Uterus (tissue), 4 donors: ENCODE results near the gene CALML5. TPM values are rescaled to one million over a fixed set of nuclear protein-coding genes. Genes with fewer than 3 reads are reported as not detected.

Experiments
- DNase-seq, 2 donors: peaks; one replicate each; pipeline ENCODE4 v3.0.0-alpha.2; 2019 to 2020
- H3K27ac ChIP-seq, 2 donors: fragments of 200-600 bp; sonication (generic); 1 replicate in 1 of 2; 2 replicates in 1 of 2; pipeline ENCODE4 v1.5.1; 2016 to 2018
- H3K27me3 ChIP-seq, 2 donors: fragments of 200-600 bp; sonication (generic); one replicate each; pipeline ENCODE4 v1.5.1; 2018 to 2019; ENCODE audit warnings: control low read depth in 1 of 2
- H3K36me3 ChIP-seq, 2 donors: fragments of 200-600 bp; sonication (generic); one replicate each; pipeline ENCODE4 v1.5.1; 2019; ENCODE audit warnings: control low read depth in 1 of 2
- H3K4me1 ChIP-seq, 2 donors: fragments of 200-600 bp; sonication (generic); one replicate each; pipeline ENCODE4 v1.5.1; 2018 to 2019; ENCODE audit warnings: control low read depth in 1 of 2
- H3K4me3 ChIP-seq, 2 donors: fragments of 200-600 bp; sonication (generic); 1 replicate in 1 of 2; 2 replicates in 1 of 2; pipeline ENCODE4 v1.5.1; 2018 to 2019; ENCODE audit warnings: mild to moderate bottlenecking in 1 of 2
- H3K9me3 ChIP-seq, 2 donors: fragments of 200-600 bp; sonication (generic); one replicate each; pipeline ENCODE4 v1.5.1; 2019; ENCODE audit warnings: control low read depth in 1 of 2
- POLR2A ChIP-seq, 2 donors: fragments of 450-650 bp; IDR thresholded peaks; one replicate each; pipeline ENCODE4 v1.6.1; 2016; ENCODE audit warnings: antibody characterized with exemption in 2 of 2, mild to moderate bottlenecking in 1 of 2, moderate library complexity in 1 of 2
- intact Hi-C: fragments of 100-400 bp; cut with DNase I; formaldehyde crosslinking; loops from one replicate; pipeline ENCODE4 v1.15.1; 2023; ENCODE audit warnings: low total_unique reads
- total RNA-seq, 4 donors: library from RNA; depleted of rRNA in 3 of 4; stranded (reverse); fragments of >200 nt in 3 of 4; gene quantifications; one replicate each; pipeline versions ENCODE4 v1.1.0 to v1.2.4, GENCODE V29; 2014 to 2023
- TF ChIP-seq, protein P1 (sequence below), 4 experiments: fragments of 200-600 bp in 2 of 4; fragments of 450-650 bp in 2 of 4; sonication (generic) in 2 of 4; IDR thresholded peaks; one replicate each; pipeline ENCODE4 v1.5.1; 2016 to 2019; ENCODE audit warnings: antibody characterized with exemption in 4 of 4, mild to moderate bottlenecking in 2 of 4, moderate library complexity in 1 of 4
- donor health status: DM: yes; HTN: yes; CAD: no.

Gene CALML5
- total RNA-seq, 4 donors from 2014 or later: not detected

- intact Hi-C loops: no loop called here
- no peaks in the 10 kb centered on the region for H3K4me1 ChIP-seq
- peak overlapping the region in 1 of 2 donors; percentile 15 for H3K27ac ChIP-seq
- H3K27me3 ChIP-seq: no peaks in the 10 kb centered on the region
- no peak overlapping the region for H3K4me3 ChIP-seq
- H3K36me3 ChIP-seq: no peaks in the 10 kb centered on the region
- peaks cover 0 to 5% of the 10 kb centered on the region in 2 donors for H3K9me3 ChIP-seq
- TF ChIP-seq, protein P1, sequence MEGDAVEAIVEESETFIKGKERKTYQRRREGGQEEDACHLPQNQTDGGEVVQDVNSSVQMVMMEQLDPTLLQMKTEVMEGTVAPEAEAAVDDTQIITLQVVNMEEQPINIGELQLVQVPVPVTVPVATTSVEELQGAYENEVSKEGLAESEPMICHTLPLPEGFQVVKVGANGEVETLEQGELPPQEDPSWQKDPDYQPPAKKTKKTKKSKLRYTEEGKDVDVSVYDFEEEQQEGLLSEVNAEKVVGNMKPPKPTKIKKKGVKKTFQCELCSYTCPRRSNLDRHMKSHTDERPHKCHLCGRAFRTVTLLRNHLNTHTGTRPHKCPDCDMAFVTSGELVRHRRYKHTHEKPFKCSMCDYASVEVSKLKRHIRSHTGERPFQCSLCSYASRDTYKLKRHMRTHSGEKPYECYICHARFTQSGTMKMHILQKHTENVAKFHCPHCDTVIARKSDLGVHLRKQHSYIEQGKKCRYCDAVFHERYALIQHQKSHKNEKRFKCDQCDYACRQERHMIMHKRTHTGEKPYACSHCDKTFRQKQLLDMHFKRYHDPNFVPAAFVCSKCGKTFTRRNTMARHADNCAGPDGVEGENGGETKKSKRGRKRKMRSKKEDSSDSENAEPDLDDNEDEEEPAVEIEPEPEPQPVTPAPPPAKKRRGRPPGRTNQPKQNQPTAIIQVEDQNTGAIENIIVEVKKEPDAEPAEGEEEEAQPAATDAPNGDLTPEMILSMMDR (IDR thresholded peaks at IDR 0.05): no peak
- no peak for TF ChIP-seq POLR2A (IDR thresholded peaks at IDR 0.05)
- no peak for DNase-seq
Observed at GRCh38 chr10:5537684-5538083, 38.3 kb upstream of the CALML5 start.

- Histone ChIP-seq H3K9me3 (no peaks in the 10 kb centered on the region), H3K27ac (no peak overlapping the region), H3K4me3 (no peak overlapping the region), H3K36me3 (no peaks in the 10 kb centered on the region), H3K27me3 (no peaks in the 10 kb centered on the region), H3K4me1 (no peaks in the 10 kb centered on the region)
- no peak for DNase-seq
- TF ChIP-seq POLR2A (IDR thresholded peaks at IDR 0.05): no peak
- TF ChIP-seq, protein P1 (IDR thresholded peaks at IDR 0.05): no peak
- intact Hi-C loops: no loop called here
Observed at GRCh38 chr10:5536486-5537081, 37.2 kb upstream of the CALML5 start.

DNA sequence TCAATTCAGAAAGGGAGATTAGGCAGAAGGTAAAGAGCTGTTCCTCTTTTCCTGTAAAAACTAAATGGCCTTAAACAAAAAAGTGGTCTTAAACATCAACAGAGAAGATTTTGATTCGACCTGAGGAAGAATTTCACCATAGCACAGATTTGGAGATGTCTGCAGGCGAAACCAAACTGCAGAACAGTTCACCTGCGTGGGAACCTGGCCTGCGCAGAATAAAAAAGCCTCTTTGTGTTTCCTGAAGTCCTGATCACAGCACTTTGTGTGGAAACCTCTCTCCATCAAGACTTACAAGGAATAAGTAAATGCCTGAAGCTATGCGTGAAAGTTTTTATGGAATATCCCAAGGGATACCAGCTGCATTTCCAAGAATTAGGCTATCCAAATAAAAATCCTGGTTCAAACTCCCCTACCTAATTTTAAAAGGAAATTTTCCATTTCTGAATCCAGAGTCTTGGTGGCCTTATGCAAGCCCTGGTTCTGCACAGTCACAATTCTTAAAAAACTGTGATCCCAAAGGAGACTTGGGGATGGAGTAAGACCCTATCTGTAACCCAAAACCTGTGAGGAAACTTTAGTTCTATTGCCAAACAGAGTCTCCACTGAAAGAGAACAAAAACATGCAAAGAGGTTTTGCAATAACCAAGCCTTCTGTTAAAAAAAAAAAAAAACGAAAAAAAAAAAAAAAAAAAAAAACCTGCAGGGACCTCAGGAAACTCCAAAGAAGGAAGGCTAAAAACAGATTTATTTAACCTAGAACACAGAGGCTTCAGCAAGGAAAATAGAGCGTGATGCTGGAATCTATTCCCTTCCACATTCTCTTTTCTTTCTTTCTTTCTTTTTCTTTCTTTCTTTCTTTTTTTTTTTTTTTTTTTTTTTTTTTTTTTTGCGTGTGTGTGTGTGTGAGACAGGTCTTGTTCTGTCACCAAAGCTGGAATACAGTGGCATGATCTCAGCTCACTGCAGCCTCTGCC, 35.8 kb upstream of the CALML5 start:
- Histone ChIP-seq H3K36me3 (no peaks in the 10 kb centered on the region), H3K9me3 (no peaks in the 10 kb centered on the region), H3K4me3 (no peak overlapping the region), H3K4me1 (no peaks in the 10 kb centered on the region), H3K27me3 (no peaks in the 10 kb centered on the region), H3K27ac (peak overlapping the region; percentile 20 to 65)
- intact Hi-C loops: no loop called here
- peak in 1 of 2 donors; percentile 5 for DNase-seq
- TF ChIP-seq, protein P1 (IDR thresholded peaks at IDR 0.05): no peak
- TF ChIP-seq POLR2A (IDR thresholded peaks at IDR 0.05): no peak

DNA sequence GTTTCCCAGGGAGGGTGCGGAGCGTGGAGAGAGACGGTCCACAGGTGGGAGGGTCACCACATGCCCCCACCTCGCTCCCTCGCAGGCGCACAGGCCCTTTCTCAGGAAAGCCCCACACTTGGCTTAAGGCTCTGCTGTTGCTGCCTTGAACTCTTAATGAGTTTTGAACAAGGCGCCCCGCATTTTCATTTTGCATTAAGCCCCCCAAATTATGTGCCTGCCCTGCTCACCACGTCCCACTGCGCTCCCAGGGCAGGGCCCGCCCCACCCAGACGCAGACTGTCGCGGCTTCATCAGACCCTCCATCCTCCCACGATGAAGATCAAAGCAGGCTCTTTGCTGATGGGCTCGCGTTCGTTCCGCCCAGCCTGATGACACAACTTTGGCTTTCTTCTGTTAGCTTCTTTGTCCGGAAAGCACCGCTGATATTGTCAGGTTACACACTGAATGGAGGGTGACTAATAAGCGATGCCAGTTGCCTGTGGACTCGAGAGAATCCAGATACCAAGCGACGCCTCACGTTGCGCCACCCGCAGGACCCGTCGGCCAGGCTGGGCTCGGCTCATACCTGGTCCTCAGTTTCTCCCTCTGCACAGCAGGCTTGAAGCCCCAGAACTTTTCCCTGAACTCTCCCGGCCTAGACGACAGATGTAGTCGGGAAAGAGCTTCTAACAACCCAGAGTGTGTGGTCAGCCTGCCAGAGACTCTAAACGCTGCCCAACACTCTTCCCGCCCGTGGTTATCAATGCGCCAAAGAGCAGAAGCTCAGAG, 34.9 kb upstream of the CALML5 start:
- Histone ChIP-seq H3K27me3 (no peaks in the 10 kb centered on the region), H3K4me1 (no peaks in the 10 kb centered on the region), H3K27ac (peak overlapping the region in 1 of 2 donors; percentile 65), H3K36me3 (no peaks in the 10 kb centered on the region), H3K4me3 (no peak overlapping the region), H3K9me3 (no peaks in the 10 kb centered on the region)
- TF ChIP-seq, protein P1 (IDR thresholded peaks at IDR 0.05): no peak
- TF ChIP-seq POLR2A (IDR thresholded peaks at IDR 0.05): no peak
- DNase-seq: no peak
- intact Hi-C loops: no loop called here
